ENCODE measurements around the gene DEFB121. TPM values are rescaled to one million over a fixed set of nuclear protein-coding genes. Genes with fewer than 3 reads are reported as not detected.
A peak's percentile ranks its signal among the peaks of the same experiment; 100 is the strongest.
"Not testable (repeated sequence)": the region's sequence is repeated elsewhere in the genome, so short reads cannot be mapped to it uniquely, and the experiment has no call there.

Gene DEFB121
- total and polyA plus RNA-seq, 3 donors from 2014 or later = 1.2 to 6.2 TPM; not detected in 1

DNA sequence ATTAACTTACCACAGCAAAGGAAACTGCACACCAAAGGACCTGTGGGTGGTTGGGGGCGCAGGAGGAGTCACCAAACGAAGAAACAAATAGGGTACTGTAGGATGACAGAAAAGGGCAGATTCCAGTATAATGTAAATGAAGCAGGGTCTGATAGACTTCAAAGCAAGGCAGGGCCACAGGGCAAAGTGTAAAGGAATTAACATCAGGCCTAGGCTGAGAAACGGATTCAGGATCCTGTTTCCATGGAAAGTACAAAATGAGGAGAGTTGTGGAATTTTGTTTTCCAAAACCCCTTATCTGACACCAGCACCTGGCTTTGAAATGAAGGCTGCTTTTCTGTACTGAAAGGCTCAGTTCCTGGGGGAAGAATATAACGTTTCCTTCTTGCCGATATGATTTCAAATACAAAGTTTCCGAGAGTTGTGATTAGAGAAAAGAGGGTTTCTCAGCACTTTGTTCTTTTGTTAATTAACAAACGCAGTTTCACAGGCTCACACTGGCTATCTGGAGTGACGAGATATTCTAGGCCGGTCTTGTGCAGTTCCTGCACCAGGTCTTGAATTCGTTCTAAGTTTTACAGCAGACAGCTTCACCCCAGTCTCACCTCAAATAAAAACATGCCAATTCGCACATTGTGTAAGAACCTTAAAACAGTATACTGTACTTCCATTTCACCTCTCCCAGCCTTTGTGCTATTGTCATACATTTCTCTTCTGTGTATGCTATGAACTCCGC lies 40.2 kb upstream of the DEFB121 start:
- no peaks in the 10 kb centered on the region for H3K27me3 ChIP-seq
- H3K4me1 ChIP-seq = peaks cover 13% of the 10 kb centered on the region
- 29 to 40% methylated on average over 12 of the region's 12 CpGs for WGBS, 2 donors
- no peak for TF ChIP-seq CTCF (IDR thresholded peaks at IDR 0.05)
- no peak for TF ChIP-seq POLR2A (IDR thresholded peaks at IDR 0.05)
- H3K36me3 ChIP-seq (ENCODE audit: low read depth, missing control alignments) = no peaks in the 10 kb centered on the region
- DNase-seq = peak; percentile 68
- peak overlapping the region; percentile 74 for H3K27ac ChIP-seq
- intact Hi-C loops (cut with DNase I; ENCODE audit: low total_unique reads) = no loop called here
- no peak overlapping the region for H3K4me3 ChIP-seq
- H3K9me3 ChIP-seq = no peaks in the 10 kb centered on the region

- WGBS, 2 donors = 74 to 80% methylated on average over 15 to 16 of the region's 16 CpGs
- peak; percentile 87 for DNase-seq
These were observed 34.1 kb upstream of the DEFB121 start, which contains the start of gene DEFB123 for GRCh38 chr20:31440012-31440659. DEFB123 (plus strand) TSS chr20:31440632; CDS start chr20:31440699, 67 bp downstream.

GRCh38 chr20:31430568-31431115 lies 24.6 kb upstream of the DEFB121 start:
- no peak for DNase-seq
- Histone ChIP-seq H3K27me3 (no peaks in the 10 kb centered on the region), H3K27ac (no peak overlapping the region), H3K36me3 (ENCODE audit: low read depth, missing control alignments) (no peaks in the 10 kb centered on the region), H3K9me3 (no peaks in the 10 kb centered on the region), H3K4me3 (no peak overlapping the region), H3K4me1 (no peaks in the 10 kb centered on the region)
- no peak for TF ChIP-seq POLR2A (IDR thresholded peaks at IDR 0.05)
- TF ChIP-seq CTCF (IDR thresholded peaks at IDR 0.05) = no peak
- WGBS, 2 donors = 73 to 76% methylated on average over 4 of the region's 4 CpGs
- intact Hi-C loops (cut with DNase I; ENCODE audit: low total_unique reads) = no loop called here

More at GRCh38 chr20:31440012-31440659, 34.1 kb upstream of the DEFB121 start, which contains the start of gene DEFB123:
- no peaks in the 10 kb centered on the region for H3K4me1 ChIP-seq
- TF ChIP-seq POLR2A (IDR thresholded peaks at IDR 0.05) = no peak
- TF ChIP-seq CTCF (IDR thresholded peaks at IDR 0.05) = peak; percentile 55 to 58 (median 56)
- H3K4me3 ChIP-seq = peak within 1 kb of the TSS; percentile 9 to 58
- intact Hi-C loops (cut with DNase I; ENCODE audit: low total_unique reads) = no loop called here
- no peaks in the 10 kb centered on the region for H3K36me3 ChIP-seq (ENCODE audit: low read depth, missing control alignments)
- H3K27ac ChIP-seq = peak within 1 kb of the TSS; percentile 50 to 68
- H3K27me3 ChIP-seq = no peaks in the 10 kb centered on the region
- H3K9me3 ChIP-seq = no peaks in the 10 kb centered on the region

DNA sequence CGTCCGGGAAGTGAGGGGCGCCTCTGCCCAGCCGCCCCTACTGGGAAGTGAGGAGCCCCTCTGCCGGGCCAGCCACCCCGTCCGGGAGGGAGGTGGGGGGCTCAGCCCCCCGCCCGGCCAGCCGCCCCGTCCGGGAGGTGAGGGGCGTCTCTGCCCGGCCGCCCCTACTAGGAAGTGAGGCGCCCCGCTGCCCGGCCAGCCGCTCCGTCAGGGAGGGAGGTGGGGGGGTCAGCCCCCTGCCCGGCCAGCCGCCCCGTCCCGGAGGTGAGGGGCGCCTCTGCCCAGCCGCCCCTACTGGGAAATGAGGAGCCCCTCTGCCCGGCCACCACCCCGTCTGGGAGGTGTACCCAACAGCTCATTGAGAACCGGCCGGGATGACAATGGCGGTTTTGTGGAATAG lies 21.6 kb upstream of the DEFB121 start:
- H3K27me3 ChIP-seq; intact Hi-C loops (cut with DNase I; ENCODE audit: low total_unique reads); H3K4me1 ChIP-seq; H3K36me3 ChIP-seq (ENCODE audit: low read depth, missing control alignments); H3K27ac ChIP-seq; H3K9me3 ChIP-seq; DNase-seq: not testable (repeated sequence)
- WGBS, 2 donors = 72 to 88% methylated on average over 5 to 9 of the region's 31 CpGs
- H3K4me3 ChIP-seq = peak overlapping the region in 1 of 2 donors; percentile 23

DNA sequence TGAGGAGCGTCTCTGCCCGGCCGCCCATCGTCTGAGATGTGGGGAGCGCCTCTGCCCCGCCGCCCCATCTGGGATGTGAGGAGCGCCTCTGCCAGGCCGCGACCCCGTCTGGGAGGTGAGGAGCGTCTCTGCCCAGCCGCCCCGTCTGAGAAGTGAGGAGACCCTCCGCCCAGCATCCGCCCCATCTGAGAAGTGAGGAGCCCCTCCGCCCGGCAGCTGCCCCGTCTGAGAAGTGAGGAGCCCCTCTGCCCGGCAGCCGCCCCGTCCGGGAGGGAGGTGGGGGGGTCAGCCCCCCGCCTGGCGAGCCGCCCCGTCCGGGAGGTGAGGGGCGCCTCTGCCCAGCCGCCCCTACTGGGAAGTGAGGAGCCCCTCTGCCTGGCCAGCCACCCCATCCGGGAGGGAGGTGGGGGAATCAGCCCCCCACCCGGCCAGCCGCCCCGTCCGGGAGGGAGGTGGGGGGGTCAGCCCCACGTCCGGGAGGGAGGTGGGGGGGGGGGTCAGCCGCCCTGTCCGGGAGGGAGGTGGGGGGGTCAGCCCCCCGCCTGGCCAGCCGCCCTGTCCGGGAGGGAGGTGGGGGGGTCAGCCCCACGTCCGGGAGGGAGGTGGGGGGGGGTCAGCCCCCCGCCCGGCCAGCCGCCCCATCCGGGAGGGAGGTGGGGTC lies 21.0 kb upstream of the DEFB121 start:
- H3K36me3 ChIP-seq (ENCODE audit: low read depth, missing control alignments); H3K27ac ChIP-seq; H3K27me3 ChIP-seq; DNase-seq; H3K9me3 ChIP-seq; intact Hi-C loops (cut with DNase I; ENCODE audit: low total_unique reads); H3K4me1 ChIP-seq: not testable (repeated sequence)
- peak overlapping the region in 1 of 2 donors; percentile 23 for H3K4me3 ChIP-seq
- 90% methylated on average over 4 of the region's 48 CpGs; no CpG with 5 or more reads in 1 of the 2 donors for WGBS, 2 donors

Measured in testis (tissue), 3 donors.